Mucosa of descending colon (tissue), 3 donors: ENCODE data around the gene SMAD7. TPM values are rescaled to one million over a fixed set of nuclear protein-coding genes. Genes with fewer than 3 reads are reported as not detected.

Experiments used
- ATAC-seq: fragments of 200-7000 bp; cut with Tn5 transposase; one replicate; pipeline ENCODE4 v1.9.1; 2020; ENCODE audit warnings: mild to moderate bottlenecking, moderate library complexity
- DNase-seq, 3 donors: peaks; one replicate each; pipeline ENCODE4 v3.0.0-alpha.2; 2020
- H3K36me3 ChIP-seq: fragments of 200-600 bp; one replicate; pipeline ENCODE4 v1.8.0; 2021; ENCODE audit warnings: low read depth, mild to moderate bottlenecking
- H3K4me1 ChIP-seq: fragments of 200-600 bp; one replicate; pipeline ENCODE4 v1.8.0; 2021; ENCODE audit warnings: low read depth, mild to moderate bottlenecking
- H3K4me3 ChIP-seq: fragments of 200-600 bp; one replicate; pipeline ENCODE4 v1.8.0; 2021; ENCODE audit warnings: mild to moderate bottlenecking
- H3K9me3 ChIP-seq: fragments of 200-600 bp; one replicate; pipeline ENCODE4 v1.8.0; 2021; ENCODE audit warnings: mild to moderate bottlenecking
- intact Hi-C, 2 donors: fragments of 100-400 bp; cut with DNase I in 1 of 2; cut with micrococcal nuclease in 1 of 2; formaldehyde crosslinking; loops; one replicate each; pipeline versions ENCODE4 v1.11.0 to v1.11.1; 2022; cut with DNase I, micrococcal nuclease
- total RNA-seq, 3 donors: library from RNA; stranded (reverse); fragmentation: NEBNext Ultra II Directional in 2 of 3; extraction: Animal tissue kit (Norgen Biotek cat#: 25700) in 2 of 3; gene quantifications; one replicate each; pipeline versions ENCODE4 v1.2.1 to v1.2.4, GENCODE V29; 2021 to 2023
- TF ChIP-seq, protein P1 (sequence below): fragments of 200-600 bp; IDR thresholded peaks from one replicate; pipeline ENCODE4 v1.8.0; 2022; ENCODE audit warnings: antibody characterized with exemption, mild to moderate bottlenecking
- donor health status: DM: no; HTN: no; CAD: no; lungs with moderate emphysema.
- donor health status: DM: no; HTN: no; CAD: no.
- donor health status: DM: no; HTN: yes; CAD: no.

Gene SMAD7
- total RNA-seq, 3 donors from 2014 or later, result 22.3 to 67.4 (median 33.1) TPM

DNA sequence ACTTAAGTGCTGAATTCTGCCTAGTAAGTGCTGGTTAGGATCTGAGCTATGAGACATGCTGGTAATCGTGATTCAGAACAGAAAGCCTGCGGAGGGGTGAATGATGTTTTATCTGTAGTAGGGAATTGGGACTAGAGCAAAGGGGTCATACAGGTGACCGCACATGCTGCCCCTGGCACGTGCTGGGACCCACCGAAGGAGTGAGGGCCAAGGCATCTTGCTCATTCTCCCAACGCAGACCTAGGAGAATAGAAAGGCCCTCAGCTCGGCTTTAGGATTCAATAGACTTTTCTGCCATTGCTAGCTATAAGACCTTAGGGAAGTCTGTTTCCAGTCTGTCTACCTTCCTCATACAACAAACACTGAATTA, 8.8 kb upstream of the SMAD7 start:
- ATAC-seq (no peak), DNase-seq (no peak)
- intact Hi-C loops, result no loop called here
- H3K9me3 ChIP-seq, result no peaks in the 10 kb centered on the region
- no peak overlapping the region for H3K4me3 ChIP-seq
- TF ChIP-seq, protein P1, sequence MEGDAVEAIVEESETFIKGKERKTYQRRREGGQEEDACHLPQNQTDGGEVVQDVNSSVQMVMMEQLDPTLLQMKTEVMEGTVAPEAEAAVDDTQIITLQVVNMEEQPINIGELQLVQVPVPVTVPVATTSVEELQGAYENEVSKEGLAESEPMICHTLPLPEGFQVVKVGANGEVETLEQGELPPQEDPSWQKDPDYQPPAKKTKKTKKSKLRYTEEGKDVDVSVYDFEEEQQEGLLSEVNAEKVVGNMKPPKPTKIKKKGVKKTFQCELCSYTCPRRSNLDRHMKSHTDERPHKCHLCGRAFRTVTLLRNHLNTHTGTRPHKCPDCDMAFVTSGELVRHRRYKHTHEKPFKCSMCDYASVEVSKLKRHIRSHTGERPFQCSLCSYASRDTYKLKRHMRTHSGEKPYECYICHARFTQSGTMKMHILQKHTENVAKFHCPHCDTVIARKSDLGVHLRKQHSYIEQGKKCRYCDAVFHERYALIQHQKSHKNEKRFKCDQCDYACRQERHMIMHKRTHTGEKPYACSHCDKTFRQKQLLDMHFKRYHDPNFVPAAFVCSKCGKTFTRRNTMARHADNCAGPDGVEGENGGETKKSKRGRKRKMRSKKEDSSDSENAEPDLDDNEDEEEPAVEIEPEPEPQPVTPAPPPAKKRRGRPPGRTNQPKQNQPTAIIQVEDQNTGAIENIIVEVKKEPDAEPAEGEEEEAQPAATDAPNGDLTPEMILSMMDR, result no peak
- H3K4me1 ChIP-seq, result peaks cover 8% of the 10 kb centered on the region
- H3K36me3 ChIP-seq, result no peaks in the 10 kb centered on the region

DNA sequence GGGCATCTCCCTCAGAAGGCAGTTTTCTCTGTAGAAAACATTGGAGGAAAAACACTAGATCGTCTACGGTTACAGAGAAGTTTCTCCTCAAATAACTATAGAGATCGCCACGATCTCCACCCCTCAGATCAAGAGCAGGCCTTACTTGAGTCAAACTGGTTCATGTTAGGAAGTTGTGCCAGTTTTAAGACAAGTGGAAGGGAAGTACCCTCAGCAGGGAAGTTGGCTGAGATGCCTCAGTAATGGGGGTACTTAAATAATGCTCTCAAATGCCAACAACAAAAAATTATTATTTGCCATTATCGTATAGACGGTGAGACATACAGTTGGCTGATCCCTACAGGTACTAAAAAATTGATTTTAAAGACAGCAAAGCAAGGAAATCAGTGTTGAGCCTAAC, 8.2 kb upstream of the SMAD7 start:
- H3K36me3 ChIP-seq, result no peaks in the 10 kb centered on the region
- peaks cover 8% of the 10 kb centered on the region for H3K4me1 ChIP-seq
- TF ChIP-seq, protein P1, result no peak
- intact Hi-C loops, result no loop called here
- DNase-seq, result no peak
- no peak for ATAC-seq
- H3K9me3 ChIP-seq, result no peaks in the 10 kb centered on the region
- no peak overlapping the region for H3K4me3 ChIP-seq

DNA sequence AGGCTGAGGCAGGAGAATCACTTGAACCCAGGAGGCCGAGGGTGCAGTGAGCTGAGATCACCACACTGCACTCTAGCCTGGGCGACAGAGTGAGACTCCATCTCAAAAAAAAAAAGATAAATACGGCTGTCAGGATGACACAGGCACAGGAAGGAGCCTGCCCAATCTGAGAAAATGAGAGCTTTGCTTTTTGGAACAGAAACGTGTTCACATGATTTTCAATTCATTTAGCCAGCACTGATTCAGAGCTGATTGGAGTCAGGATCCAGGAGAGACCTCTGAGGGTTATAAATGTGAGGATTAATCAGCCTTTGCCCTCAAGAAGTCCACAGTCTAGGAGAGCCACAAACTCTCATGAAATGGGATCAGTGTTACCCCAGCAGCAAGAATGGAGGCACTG, 6.9 kb upstream of the SMAD7 start:
- no peak for DNase-seq
- TF ChIP-seq, protein P1, result no peak
- ATAC-seq, result no peak
- Histone ChIP-seq H3K4me1 (peaks cover 15% of the 10 kb centered on the region), H3K9me3 (no peaks in the 10 kb centered on the region), H3K36me3 (no peaks in the 10 kb centered on the region), H3K4me3 (no peak overlapping the region)
- intact Hi-C loops, result no loop called here

DNA sequence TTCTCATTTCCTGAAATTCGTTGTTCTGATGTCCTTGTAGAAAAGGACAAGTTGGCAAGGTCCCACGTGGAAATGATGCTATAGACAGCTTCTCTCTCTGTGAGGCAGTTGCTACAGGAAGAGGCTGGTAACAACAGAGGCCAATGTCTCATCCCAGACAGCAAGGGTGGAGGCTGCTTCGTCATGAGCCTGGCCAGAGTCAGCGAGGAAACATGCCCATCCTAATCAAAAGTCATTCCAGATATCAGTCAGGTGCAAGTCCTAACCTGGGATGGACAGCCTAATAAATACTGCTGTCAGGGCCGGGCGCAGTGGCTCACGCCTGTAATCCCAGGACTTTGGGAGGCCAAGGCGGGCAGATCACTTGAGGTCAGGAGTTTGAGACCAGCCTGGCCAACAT, 6.4 kb upstream of the SMAD7 start:
- TF ChIP-seq, protein P1, result no peak
- intact Hi-C loops, result no loop called here
- Histone ChIP-seq H3K9me3 (no peaks in the 10 kb centered on the region), H3K36me3 (no peaks in the 10 kb centered on the region), H3K4me1 (peaks cover 15% of the 10 kb centered on the region), H3K4me3 (no peak overlapping the region)
- DNase-seq (no peak), ATAC-seq (no peak)

DNA sequence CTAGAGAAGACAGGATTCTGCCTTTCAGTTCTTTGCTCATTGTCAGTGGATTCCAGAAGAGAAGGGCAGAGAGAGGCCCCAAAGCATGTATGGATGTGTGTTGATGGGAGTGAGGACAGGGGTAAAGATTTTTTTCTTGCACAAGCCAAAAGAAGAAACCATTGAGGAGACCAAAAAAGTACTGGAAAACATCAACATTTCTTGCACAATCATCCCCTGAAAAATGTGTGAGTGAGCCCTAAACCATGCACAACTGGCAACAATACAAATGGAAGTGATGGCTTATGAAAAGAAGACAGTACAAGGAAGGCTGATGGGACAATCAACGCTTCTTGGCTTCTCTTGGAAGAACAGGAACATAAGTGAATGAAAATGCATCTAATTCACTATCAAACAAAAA, 5.6 kb upstream of the SMAD7 start:
- ATAC-seq, result no peak
- intact Hi-C loops, result no loop called here
- DNase-seq, result no peak
- no peaks in the 10 kb centered on the region for H3K36me3 ChIP-seq
- no peaks in the 10 kb centered on the region for H3K9me3 ChIP-seq
- peaks cover 15% of the 10 kb centered on the region for H3K4me1 ChIP-seq
- TF ChIP-seq, protein P1, result no peak
- no peak overlapping the region for H3K4me3 ChIP-seq

DNA sequence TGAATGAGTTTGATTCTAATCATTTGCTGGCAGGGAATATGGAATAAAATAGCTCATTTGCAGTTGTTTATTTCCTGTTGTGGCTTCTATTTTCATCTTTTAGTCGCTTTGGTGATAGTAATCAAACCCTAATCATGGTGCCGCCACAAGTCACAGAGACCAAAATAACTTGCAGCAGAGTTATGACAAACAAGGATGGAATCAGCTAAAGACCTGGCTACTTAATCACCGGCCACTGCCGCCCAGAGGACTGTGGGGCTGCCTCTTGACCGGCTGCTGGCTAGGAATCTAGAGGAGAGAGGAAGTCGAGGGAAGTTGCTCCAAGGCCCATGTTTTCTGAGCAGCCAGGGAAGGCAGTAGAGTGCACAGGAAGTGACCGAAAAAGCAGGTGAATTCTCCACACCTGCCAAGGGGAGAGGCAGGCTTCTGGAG, 5.1 kb upstream of the SMAD7 start:
- peak in 1 of 3 donors; percentile 43 for DNase-seq
- intact Hi-C loops, result no loop called here
- H3K36me3 ChIP-seq, result no peaks in the 10 kb centered on the region

More for the DNA sequence above, 5.1 kb upstream of the SMAD7 start:
- no peaks in the 10 kb centered on the region for H3K9me3 ChIP-seq
- TF ChIP-seq, protein P1, result no peak
- H3K4me1 ChIP-seq, result peaks cover 15% of the 10 kb centered on the region
- no peak overlapping the region for H3K4me3 ChIP-seq
- ATAC-seq, result no peak
